DOHH2 (cell line): ENCODE results near the gene C7orf57.

ENCODE experiments used
- CTCF ChIP-seq: fragments of 200-600 bp; sonication (generic); IDR thresholded peaks from one replicate; pipeline ENCODE4 v1.5.1; 2014; ENCODE audit warnings: antibody characterized with exemption, mild to moderate bottlenecking, low read depth, low read length; ENCODE audit not compliant: poor library complexity, severe bottlenecking
- EZH2phosphoT487 ChIP-seq: fragments of 200-600 bp; sonication (generic); IDR thresholded peaks from 2 replicates; pipeline ENCODE4 v1.6.1; 2017; ENCODE audit warnings: borderline replicate concordance, mild to moderate bottlenecking, antibody characterized with exemption, low read length, moderate library complexity, mixed read lengths

GRCh38 chr7:48011323-48011722, 24.0 kb upstream of the C7orf57 start:
- TF ChIP-seq EZH2phosphoT487 (no peak), CTCF (no peak)
